ENCODE data around the gene CDC6.

CDC6 gene

GRCh38 chr17:40345161-40345993 lies 57.7 kb downstream of the CDC6 start:
- TF ChIP-seq TCF12 (IDR thresholded peaks at IDR 0.05; ENCODE audit: low read depth) (peak; percentile 63; the same call in 1 of the 2 replicates), TEAD4 (IDR thresholded peaks at IDR 0.05) (peak; percentile 90), FOXM1 (IDR thresholded peaks at IDR 0.05; ENCODE audit: borderline replicate concordance, low read depth) (0 out of 2 replicates have a peak, but pooled peaks have one; percentile 28), CEBPB (IDR thresholded peaks at IDR 0.05) (no peak), ZBTB7A (IDR thresholded peaks at IDR 0.05; ENCODE audit: low read depth) (peak; percentile 92), USF1 (IDR thresholded peaks at IDR 0.05) (no peak), TAF1 (IDR thresholded peaks at IDR 0.05; ENCODE audit: low read depth) (peak; percentile 45), EP300 (IDR thresholded peaks at IDR 0.05; ENCODE audit: borderline replicate concordance) (peak; percentile 50; the same call in 1 of the 2 replicates), EGR1 (IDR thresholded peaks at IDR 0.05) (peak; percentile 27; the same call in 1 of the 2 replicates), NFIC (IDR thresholded peaks at IDR 0.05) (peak; percentile 50; the same call in 1 of the 2 replicates), YY1 (IDR thresholded peaks at IDR 0.05; ENCODE audit: low read depth) (no peak; the same call in 1 of the 2 replicates), RAD21 (IDR thresholded peaks at IDR 0.05; ENCODE audit: low read depth) (0 out of 2 replicates have a peak, but pooled peaks have one; percentile 1)
- TF ChIP-seq, protein P1, sequence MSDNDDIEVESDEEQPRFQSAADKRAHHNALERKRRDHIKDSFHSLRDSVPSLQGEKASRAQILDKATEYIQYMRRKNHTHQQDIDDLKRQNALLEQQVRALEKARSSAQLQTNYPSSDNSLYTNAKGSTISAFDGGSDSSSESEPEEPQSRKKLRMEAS (IDR thresholded peaks at IDR 0.05) = peak; percentile 95

GRCh38 chr17:40345994-40346764 lies 58.5 kb downstream of the CDC6 start:
- TF ChIP-seq USF1 (IDR thresholded peaks at IDR 0.05) = no peak
- TF ChIP-seq FOXM1 (IDR thresholded peaks at IDR 0.05; ENCODE audit: borderline replicate concordance, low read depth) = no peak
- TF ChIP-seq EGR1 (IDR thresholded peaks at IDR 0.05) = no peak
- TF ChIP-seq EP300 (IDR thresholded peaks at IDR 0.05; ENCODE audit: borderline replicate concordance) = no peak
- no peak for TF ChIP-seq REST (IDR thresholded peaks at IDR 0.05; ENCODE audit: low read depth)
- no peak for TF ChIP-seq YY1 (IDR thresholded peaks at IDR 0.05; ENCODE audit: low read depth)
- no peak for TF ChIP-seq TAF1 (IDR thresholded peaks at IDR 0.05; ENCODE audit: low read depth)
- TF ChIP-seq CREB1 (IDR thresholded peaks at IDR 0.05; ENCODE audit: low read depth) = no peak
- TF ChIP-seq TEAD4 (IDR thresholded peaks at IDR 0.05) = no peak
- TF ChIP-seq, protein P1 (IDR thresholded peaks at IDR 0.05) = no peak
- TF ChIP-seq RAD21 (IDR thresholded peaks at IDR 0.05; ENCODE audit: low read depth) = no peak

DNA sequence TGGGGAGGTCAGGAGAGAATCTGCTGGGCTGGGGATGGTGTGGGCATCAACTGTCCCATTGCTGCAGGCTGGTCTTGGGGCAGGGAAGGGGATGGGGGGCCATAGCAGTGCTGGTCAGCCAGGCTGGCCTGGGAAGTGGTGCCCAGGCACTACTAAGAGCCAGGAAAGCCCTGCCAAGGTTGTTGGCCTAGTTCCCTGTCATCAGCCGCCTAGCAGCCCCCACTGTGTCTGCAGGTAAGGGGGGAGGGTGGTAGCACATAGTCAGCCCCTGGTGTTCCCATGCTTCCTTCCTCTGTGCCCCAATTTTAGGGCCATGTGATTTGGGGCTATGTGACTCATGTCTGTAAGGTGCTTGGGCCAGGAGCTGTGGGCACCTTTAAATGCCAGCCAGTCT lies 59.1 kb downstream of the CDC6 start:
- TF ChIP-seq EGR1 (IDR thresholded peaks at IDR 0.05) (no peak), TEAD4 (IDR thresholded peaks at IDR 0.05) (no peak), ZBTB7A (IDR thresholded peaks at IDR 0.05; ENCODE audit: low read depth) (no peak), YY1 (IDR thresholded peaks at IDR 0.05; ENCODE audit: low read depth) (no peak), EP300 (IDR thresholded peaks at IDR 0.05; ENCODE audit: borderline replicate concordance) (no peak)

- TF ChIP-seq YY1 (IDR thresholded peaks at IDR 0.05; ENCODE audit: low read depth) (no peak), USF1 (IDR thresholded peaks at IDR 0.05) (no peak), EGR1 (IDR thresholded peaks at IDR 0.05) (no peak), CEBPB (IDR thresholded peaks at IDR 0.05) (no peak), NFIC (IDR thresholded peaks at IDR 0.05) (no peak), EP300 (IDR thresholded peaks at IDR 0.05; ENCODE audit: borderline replicate concordance) (no peak), CREB1 (IDR thresholded peaks at IDR 0.05; ENCODE audit: low read depth) (no peak), TEAD4 (IDR thresholded peaks at IDR 0.05) (no peak), TCF12 (IDR thresholded peaks at IDR 0.05; ENCODE audit: low read depth) (no peak), TAF1 (IDR thresholded peaks at IDR 0.05; ENCODE audit: low read depth) (no peak), REST (IDR thresholded peaks at IDR 0.05; ENCODE audit: low read depth) (no peak), FOXM1 (IDR thresholded peaks at IDR 0.05; ENCODE audit: borderline replicate concordance, low read depth) (no peak), RAD21 (IDR thresholded peaks at IDR 0.05; ENCODE audit: low read depth) (no peak), ZBTB7A (IDR thresholded peaks at IDR 0.05; ENCODE audit: low read depth) (no peak)
- TF ChIP-seq, protein P1 (IDR thresholded peaks at IDR 0.05) = no peak
These were observed 59.8 kb downstream of the CDC6 start for GRCh38 chr17:40347319-40348135.
